Measurements from ENCODE around the gene HPGD. TPM values are rescaled to one million over a fixed set of nuclear protein-coding genes. Genes with fewer than 3 reads are reported as not detected.
A peak's percentile ranks its signal among the peaks of the same experiment; 100 is the strongest.

HPGD gene
- total RNA-seq, 1 donor, result under 0.01 TPM

GRCh38 chr4:174505007-174505406 lies 17.3 kb downstream of the HPGD start:
- Histone ChIP-seq H4K20me1 (ENCODE audit: insufficient read depth, low read length) (no peaks in the 10 kb centered on the region), H3K27me3 (ENCODE audit: insufficient read depth, low read length) (no peaks in the 10 kb centered on the region)

DNA sequence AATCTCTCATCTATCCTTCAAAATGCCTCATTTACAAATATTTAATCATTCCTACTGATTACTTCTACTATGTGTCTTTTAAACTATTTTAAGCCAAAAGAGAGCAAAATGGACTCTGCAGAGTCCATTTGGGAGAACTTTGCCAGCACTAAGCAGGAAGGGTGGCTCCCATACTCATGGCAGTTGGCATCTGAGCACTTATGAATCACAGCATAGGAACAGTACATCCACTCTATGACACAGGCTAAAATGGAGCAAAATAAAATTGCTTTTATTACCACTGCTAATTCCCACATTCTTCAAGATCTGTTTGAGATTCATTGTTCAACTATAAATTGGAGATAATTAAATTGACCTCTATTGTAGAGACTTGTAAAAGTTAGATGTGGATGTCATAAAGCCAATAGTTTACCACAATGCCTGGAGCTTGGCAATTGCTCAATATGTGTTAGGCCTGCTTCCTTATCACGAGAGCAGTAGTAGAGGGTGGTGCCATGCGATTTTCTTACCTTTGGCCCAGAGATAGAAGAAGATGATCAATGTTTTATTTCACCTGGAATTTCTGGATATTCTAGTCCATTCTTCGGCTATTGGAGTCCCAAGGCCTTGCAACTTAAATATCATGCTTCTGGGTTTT lies 19.1 kb downstream of the HPGD start:
- no peaks in the 10 kb centered on the region for H3K9me3 ChIP-seq (ENCODE audit: low read depth, low read length)
- H3K27ac ChIP-seq (ENCODE audit: low read depth, low read length), result no peak overlapping the region
- H3K36me3 ChIP-seq (ENCODE audit: insufficient read depth, low read length), result no peaks in the 10 kb centered on the region
- H3K4me1 ChIP-seq (ENCODE audit: insufficient read depth, low read length), result no peaks in the 10 kb centered on the region
- H3K27me3 ChIP-seq (ENCODE audit: insufficient read depth, low read length), result no peaks in the 10 kb centered on the region
- no peak overlapping the region for H3K4me2 ChIP-seq (ENCODE audit: insufficient read depth, low read length)
- no peaks in the 10 kb centered on the region for H3K79me2 ChIP-seq (ENCODE audit: insufficient read depth, low read length)
- TF ChIP-seq, protein P1, sequence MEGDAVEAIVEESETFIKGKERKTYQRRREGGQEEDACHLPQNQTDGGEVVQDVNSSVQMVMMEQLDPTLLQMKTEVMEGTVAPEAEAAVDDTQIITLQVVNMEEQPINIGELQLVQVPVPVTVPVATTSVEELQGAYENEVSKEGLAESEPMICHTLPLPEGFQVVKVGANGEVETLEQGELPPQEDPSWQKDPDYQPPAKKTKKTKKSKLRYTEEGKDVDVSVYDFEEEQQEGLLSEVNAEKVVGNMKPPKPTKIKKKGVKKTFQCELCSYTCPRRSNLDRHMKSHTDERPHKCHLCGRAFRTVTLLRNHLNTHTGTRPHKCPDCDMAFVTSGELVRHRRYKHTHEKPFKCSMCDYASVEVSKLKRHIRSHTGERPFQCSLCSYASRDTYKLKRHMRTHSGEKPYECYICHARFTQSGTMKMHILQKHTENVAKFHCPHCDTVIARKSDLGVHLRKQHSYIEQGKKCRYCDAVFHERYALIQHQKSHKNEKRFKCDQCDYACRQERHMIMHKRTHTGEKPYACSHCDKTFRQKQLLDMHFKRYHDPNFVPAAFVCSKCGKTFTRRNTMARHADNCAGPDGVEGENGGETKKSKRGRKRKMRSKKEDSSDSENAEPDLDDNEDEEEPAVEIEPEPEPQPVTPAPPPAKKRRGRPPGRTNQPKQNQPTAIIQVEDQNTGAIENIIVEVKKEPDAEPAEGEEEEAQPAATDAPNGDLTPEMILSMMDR (IDR thresholded peaks at IDR 0.05; ENCODE audit: extremely low read depth, low read depth, low read length), result no peak
- no peak overlapping the region for H2AFZ ChIP-seq (ENCODE audit: low read length)
- no peaks in the 10 kb centered on the region for H4K20me1 ChIP-seq (ENCODE audit: insufficient read depth, low read length)
- peak; percentile 68 for DNase-seq (ENCODE audit: insufficient read length, low spot score, missing footprints)
- H3K4me3 ChIP-seq (ENCODE audit: insufficient read depth, low read length), result no peak overlapping the region

More at GRCh38 chr4:174505007-174505406, 17.3 kb downstream of the HPGD start:
- TF ChIP-seq, protein P1 (IDR thresholded peaks at IDR 0.05; ENCODE audit: extremely low read depth, low read depth, low read length), result no peak
- no peaks in the 10 kb centered on the region for H3K79me2 ChIP-seq (ENCODE audit: insufficient read depth, low read length)
- H3K36me3 ChIP-seq (ENCODE audit: insufficient read depth, low read length), result no peaks in the 10 kb centered on the region
- H3K4me1 ChIP-seq (ENCODE audit: insufficient read depth, low read length), result no peaks in the 10 kb centered on the region
- no peaks in the 10 kb centered on the region for H3K9me3 ChIP-seq (ENCODE audit: low read depth, low read length)
- H3K4me3 ChIP-seq (ENCODE audit: insufficient read depth, low read length), result no peak overlapping the region
- DNase-seq (ENCODE audit: insufficient read length, low spot score, missing footprints), result no peak
- no peak overlapping the region for H3K27ac ChIP-seq (ENCODE audit: low read depth, low read length)
- no peak overlapping the region for H2AFZ ChIP-seq (ENCODE audit: low read length)
- no peak overlapping the region for H3K4me2 ChIP-seq (ENCODE audit: insufficient read depth, low read length)

DNA sequence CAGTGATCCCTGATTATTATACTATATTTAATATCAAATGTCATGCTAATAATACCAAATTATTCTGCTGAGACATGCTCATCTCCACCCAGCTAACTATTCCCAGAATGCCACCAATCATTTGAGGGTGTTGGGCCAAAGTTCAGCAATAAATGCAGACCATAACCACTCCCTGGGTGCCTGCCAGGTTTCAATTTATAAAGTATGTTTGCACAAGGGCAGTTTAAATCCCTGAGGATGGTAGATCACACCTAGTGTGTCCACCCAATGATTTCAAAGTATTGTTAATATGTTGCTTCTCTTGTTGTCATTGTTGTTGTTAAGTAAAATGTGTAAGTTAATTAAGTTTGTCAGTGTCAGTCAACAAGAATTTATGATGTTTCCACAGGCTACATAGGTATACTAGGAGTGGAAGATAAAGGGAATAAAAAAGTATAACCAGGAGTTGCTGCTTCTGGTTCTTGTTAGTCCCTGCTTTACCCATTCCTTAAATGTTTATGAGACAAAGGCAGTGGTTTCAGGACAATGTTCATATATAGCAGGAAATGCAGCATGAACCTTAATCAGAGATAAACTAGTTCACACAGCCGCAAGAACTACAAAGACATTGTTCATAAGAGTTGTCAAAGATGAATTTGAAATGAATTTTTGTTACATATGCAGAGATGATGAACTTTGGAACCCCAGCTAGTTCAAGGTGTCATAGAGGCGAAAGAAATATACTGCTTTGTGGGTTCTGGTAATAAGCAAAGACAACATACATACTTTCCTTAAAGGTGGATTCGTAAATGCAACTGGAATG lies 25.5 kb downstream of the HPGD start:
- no peaks in the 10 kb centered on the region for H3K36me3 ChIP-seq (ENCODE audit: insufficient read depth, low read length)
- no peak overlapping the region for H2AFZ ChIP-seq (ENCODE audit: low read length)
- TF ChIP-seq, protein P1 (IDR thresholded peaks at IDR 0.05; ENCODE audit: extremely low read depth, low read depth, low read length), result no peak
- H3K4me3 ChIP-seq (ENCODE audit: insufficient read depth, low read length), result no peak overlapping the region
- no peaks in the 10 kb centered on the region for H4K20me1 ChIP-seq (ENCODE audit: insufficient read depth, low read length)
- no peak overlapping the region for H3K4me2 ChIP-seq (ENCODE audit: insufficient read depth, low read length)
- DNase-seq (ENCODE audit: insufficient read length, low spot score, missing footprints), result no peak
- no peak overlapping the region for H3K27ac ChIP-seq (ENCODE audit: low read depth, low read length)
- no peaks in the 10 kb centered on the region for H3K27me3 ChIP-seq (ENCODE audit: insufficient read depth, low read length)
- H3K9me3 ChIP-seq (ENCODE audit: low read depth, low read length), result no peaks in the 10 kb centered on the region
- no peaks in the 10 kb centered on the region for H3K79me2 ChIP-seq (ENCODE audit: insufficient read depth, low read length)
- H3K4me1 ChIP-seq (ENCODE audit: insufficient read depth, low read length), result no peaks in the 10 kb centered on the region

DNA sequence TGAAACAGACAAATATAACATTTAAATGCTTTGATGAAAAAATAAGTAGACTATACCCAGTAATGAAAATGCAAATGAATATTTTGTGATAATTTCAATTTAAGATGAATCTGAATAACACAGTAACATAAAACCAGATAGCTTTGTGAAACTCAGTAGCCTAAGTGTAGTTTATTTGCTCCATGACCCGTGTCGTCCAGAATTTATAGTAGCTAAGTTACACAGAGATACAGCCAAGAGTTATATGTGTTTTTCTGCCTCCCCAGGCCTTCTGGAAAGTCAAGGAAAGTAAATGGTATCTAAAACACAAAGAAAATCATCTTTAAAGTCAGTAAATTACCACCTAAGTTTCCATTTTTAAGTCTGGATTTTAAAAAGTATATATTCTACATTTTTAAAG lies 26.7 kb downstream of the HPGD start:
- no peak for DNase-seq (ENCODE audit: insufficient read length, low spot score, missing footprints)
- H3K27me3 ChIP-seq (ENCODE audit: insufficient read depth, low read length), result no peaks in the 10 kb centered on the region
- no peaks in the 10 kb centered on the region for H3K36me3 ChIP-seq (ENCODE audit: insufficient read depth, low read length)
- TF ChIP-seq, protein P1 (IDR thresholded peaks at IDR 0.05; ENCODE audit: extremely low read depth, low read depth, low read length), result no peak
- no peak overlapping the region for H3K27ac ChIP-seq (ENCODE audit: low read depth, low read length)
- H4K20me1 ChIP-seq (ENCODE audit: insufficient read depth, low read length), result no peaks in the 10 kb centered on the region
- H3K9me3 ChIP-seq (ENCODE audit: low read depth, low read length), result no peaks in the 10 kb centered on the region
- no peaks in the 10 kb centered on the region for H3K79me2 ChIP-seq (ENCODE audit: insufficient read depth, low read length)
- H3K4me2 ChIP-seq (ENCODE audit: insufficient read depth, low read length), result no peak overlapping the region
- no peak overlapping the region for H3K4me3 ChIP-seq (ENCODE audit: insufficient read depth, low read length)
- no peaks in the 10 kb centered on the region for H3K4me1 ChIP-seq (ENCODE audit: insufficient read depth, low read length)
- H2AFZ ChIP-seq (ENCODE audit: low read length), result no peak overlapping the region
